NCI-H128 (cell line): ENCODE data around the gene SLC12A2.

Experiments used
- DNase-seq: peaks from one replicate; lab custom pipeline; 2025; ENCODE audit not compliant: unreplicated experiment; lab: John Stamatoyannopoulos, UW

Gene SLC12A2

GRCh38 chr5:128163991-128164390, 80.4 kb downstream of the SLC12A2 start:
- no peak for DNase-seq

DNA sequence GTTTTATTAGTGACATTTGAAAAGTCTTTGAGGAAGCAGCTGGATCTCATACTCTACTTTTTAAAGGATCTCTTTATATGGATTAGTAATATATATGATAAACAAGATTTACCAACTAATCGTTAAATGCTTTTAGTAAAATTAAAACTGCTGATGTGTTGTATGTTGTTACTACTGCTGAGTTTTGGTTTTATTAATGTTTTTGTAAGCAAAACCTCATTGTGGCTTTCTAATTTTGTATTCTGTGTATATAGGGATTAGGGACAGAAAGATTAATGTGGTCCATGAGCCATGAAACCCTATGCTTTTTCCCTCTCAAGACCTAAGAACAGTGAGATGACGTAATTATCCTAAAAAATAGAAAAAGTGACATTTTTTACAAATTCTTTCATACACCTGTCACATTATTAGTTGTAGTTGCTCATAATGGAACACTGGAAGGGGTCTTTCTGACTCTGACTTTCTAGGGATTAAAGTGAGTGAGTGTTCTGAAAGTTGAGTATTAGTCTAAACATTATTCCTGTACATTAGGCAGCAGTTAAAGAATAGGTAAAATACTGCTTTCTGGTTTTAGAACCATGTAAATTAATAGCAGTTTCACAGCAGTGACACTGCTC, 85.9 kb downstream of the SLC12A2 start:
- no peak for DNase-seq

- DNase-seq: no peak
Measured at GRCh38 chr5:128172102-128172501, 88.5 kb downstream of the SLC12A2 start.

GRCh38 chr5:128174951-128175350, 91.4 kb downstream of the SLC12A2 start:
- no peak for DNase-seq

DNA sequence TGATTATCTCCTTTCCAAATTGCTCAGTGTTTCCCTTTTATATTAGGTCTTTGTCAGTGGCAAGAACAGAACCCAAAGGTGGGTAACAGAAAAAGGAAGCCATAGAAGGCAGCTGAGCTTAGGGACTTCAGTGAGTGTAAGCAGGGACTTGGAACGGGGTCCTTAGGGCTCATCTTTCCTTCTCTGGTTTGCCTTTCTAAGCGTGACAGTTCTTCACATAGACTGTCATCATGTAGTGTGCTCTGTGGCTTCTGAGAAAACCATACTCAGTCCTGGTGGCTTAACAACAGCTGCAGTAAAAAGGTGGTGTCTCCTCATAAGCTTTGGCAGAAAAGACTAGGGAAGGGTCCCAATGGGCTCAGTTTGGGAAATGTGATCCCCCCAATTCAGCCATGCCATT, 108.8 kb downstream of the SLC12A2 start:
- no peak for DNase-seq

DNA sequence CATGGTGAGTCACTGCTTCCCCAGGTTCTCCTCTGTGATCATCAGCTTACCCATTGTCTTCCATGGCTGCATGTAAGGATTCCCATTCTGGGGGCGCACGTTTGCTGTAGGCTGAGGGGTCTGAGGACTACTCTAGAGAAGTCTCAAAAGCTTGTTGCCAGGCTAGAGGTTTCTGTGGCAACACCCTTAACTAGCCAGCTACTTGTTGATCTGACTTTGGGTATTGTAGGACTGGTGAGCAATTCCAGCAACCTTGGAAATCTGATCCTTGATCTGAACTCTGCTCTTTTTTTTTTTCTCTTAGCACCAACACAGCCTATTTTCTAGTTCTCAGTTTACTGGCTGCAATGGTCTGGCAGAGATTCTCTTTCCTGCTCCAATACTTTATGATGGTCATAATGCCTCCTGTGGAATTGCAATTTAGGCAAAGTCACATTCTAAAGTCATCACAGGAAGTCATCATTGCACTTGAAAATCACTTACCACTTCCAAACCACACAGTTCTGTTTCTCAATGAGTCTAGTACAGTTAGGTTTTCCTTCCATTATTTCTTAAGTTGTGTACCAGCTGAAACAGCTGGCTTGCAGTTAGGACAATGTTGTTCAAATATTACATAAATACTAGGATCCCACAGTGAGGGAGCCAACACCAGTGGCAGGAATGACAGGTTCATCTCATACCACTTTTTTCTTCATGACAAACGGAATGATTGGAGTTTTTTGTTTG, 110.3 kb downstream of the SLC12A2 start:
- DNase-seq: no peak

DNA sequence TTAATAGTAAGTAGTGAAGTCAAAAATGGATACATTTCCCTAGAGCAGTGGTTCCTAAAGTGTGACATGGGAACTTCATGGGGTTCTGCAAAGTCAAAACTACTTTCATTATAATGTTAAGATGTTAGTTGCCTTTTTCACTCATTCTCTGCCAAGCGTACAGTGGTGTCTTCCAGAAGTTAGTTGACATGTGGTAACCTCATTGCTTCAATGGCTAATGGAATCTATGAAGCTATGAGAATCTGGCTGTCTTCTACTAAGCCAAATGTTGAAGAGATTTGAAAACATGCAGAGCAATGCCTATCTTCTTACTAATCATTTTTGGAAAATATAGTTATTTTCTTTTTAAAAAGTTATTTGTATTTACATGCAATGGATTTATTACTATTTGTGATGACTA, 111.8 kb downstream of the SLC12A2 start:
- DNase-seq: no peak

DNA sequence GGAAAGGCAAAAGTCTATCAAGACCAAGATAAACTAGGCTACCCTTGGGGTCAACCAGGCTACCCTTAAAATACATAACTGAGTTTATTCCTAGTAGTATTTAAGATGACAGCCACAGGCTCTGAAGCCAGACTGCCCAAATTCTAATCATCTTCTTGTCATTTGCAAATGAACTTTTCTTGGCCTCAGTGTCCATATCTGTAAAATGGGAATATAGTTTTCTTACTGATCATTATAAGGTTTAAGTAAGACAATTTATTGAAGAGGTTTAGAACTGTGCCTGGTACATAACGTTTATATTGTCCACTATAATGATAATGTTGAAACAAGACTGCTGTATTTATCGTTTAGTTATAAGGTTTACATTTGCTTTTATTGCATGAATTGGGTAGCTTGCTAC, 112.5 kb downstream of the SLC12A2 start:
- no peak for DNase-seq

- no peak for DNase-seq
Measured at GRCh38 chr5:128196791-128197190, 113.2 kb downstream of the SLC12A2 start.

GRCh38 chr5:128197896-128198522, 114.4 kb downstream of the SLC12A2 start:
- no peak for DNase-seq

GRCh38 chr5:128199104-128199503, 115.5 kb downstream of the SLC12A2 start:
- no peak for DNase-seq

GRCh38 chr5:128199611-128200010, 116.0 kb downstream of the SLC12A2 start:
- no peak for DNase-seq

DNA sequence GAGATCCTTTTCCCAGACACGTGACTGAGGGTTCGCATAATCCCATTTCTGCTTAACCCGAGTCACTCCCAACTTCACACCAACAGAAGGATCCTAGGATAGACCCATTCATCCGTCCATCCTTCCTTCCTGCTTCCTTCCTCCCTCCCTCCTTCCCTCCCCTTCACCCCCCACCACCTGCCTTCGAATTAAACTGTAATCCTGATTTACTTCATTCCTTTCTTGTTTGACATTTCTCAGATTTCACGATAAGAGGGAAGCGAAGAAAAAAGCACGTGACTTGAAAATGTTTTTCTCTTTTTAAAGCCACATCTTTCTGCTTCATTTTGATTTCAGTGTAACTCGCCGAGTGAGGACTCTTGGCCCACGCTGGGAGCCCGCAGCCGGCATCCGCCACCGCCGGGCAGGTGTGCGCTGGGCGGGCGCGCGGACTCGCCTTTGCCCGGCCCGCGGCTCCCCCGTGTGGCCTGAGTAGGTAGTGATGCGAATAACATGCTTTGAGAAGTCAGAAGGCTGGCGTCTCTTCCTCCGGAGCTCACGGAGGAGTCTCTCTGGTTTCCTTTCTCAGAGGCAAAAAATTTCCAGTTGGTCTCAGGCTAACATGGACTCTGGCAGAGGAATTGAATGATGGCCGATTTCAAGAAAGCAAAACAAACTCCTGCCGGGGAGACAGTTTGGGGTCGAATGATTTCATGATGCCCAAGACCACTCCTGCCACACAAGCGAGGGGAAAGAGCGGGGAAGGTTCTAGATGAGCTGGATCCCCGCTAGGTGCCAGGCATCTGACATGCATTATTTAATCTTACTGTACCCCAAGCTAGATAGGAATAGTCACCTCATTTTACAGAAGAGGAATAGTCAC, 117.7 kb downstream of the SLC12A2 start:
- DNase-seq: peak; percentile 39

DNA sequence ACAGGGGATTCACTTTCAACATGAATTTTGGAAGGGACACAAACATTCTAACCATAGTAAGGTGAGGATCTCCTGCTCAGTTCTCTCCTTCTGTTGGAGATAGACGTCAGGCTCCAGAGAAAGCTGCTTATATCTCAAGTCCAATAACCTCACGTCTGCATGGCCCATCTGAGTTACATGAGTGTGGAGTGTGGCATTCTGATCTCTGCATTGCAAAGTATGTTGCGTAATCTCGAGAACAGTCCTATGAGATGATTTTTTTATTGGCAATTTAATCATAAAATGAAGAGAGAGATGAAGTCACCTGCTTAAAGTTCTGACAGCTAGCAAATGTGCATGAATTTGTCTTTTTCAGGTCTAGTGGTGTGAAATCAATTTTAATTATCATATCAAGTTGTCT, 118.8 kb downstream of the SLC12A2 start:
- DNase-seq: no peak

DNA sequence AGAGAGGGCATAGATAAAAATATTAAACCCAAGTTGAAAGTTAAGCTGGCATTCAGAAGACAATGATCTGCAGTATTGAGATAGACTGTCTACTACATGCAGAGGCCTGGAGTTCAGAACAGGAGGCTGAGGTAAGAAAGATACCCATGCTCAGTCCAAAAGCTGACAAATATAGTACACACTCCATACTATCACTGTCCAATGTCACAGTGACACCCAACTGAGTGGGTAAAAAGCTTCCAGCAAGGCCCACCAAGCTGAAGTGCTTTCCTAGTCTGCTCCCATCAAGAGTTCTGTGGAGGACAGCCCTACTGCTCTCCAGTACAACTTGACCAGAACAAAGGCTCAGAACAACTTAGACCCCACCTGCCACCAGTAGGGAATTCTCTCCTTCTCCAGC, 124.9 kb downstream of the SLC12A2 start:
- no peak for DNase-seq

DNA sequence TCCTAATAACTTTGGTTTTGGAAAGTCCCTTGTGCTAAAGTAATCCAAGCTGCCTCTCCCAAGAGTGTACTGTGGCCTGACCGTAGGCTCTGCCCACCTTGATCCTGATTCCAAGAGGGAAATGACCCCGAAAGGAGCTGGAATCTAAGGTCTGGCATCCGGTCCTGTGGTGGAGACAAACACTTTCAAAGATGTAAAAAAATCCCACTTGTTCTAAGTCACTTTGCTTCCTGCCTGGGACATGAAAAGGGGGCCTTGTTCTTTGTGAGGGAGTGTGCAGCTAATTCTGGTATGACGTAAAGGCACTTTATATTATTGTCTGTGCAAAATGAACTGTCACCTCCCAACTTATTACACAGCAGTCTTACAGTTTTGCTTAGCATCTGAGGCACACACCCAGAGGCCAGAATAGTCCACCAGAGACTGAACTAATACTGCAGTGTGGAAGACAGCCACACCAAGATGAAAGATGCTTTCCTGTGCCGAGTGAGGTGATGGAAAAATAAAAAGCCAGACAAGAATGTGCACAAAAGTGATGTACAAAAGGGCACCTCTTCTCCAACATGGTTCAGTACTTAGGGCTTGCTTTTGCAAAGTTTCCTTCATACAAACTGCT, 128.7 kb downstream of the SLC12A2 start:
- no peak for DNase-seq

GRCh38 chr5:128213340-128213739, 129.8 kb downstream of the SLC12A2 start:
- peak; percentile 2 for DNase-seq

- no peak for DNase-seq
Measured at GRCh38 chr5:128213833-128214232, 130.3 kb downstream of the SLC12A2 start.

- DNase-seq: no peak
Measured at GRCh38 chr5:128216285-128216684, 132.7 kb downstream of the SLC12A2 start.

GRCh38 chr5:128216860-128217531, 133.4 kb downstream of the SLC12A2 start:
- no peak for DNase-seq
